Measurements from ENCODE around the gene C9orf40. TPM values are rescaled to one million over a fixed set of nuclear protein-coding genes. Genes with fewer than 3 reads are reported as not detected.
A peak's percentile ranks its signal among the peaks of the same experiment; 100 is the strongest.

C9orf40 gene, protein sequence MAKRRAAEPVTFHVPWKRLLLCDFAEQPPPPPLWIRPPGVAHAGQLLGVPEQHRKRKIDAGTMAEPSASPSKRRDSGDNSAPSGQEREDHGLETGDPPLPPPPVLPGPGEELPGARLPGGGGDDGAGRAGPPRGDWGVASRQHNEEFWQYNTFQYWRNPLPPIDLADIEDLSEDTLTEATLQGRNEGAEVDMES
- total RNA-seq = 1 to 10 TPM; 4.2 to 5.9 (median 5.2) TPM

DNA sequence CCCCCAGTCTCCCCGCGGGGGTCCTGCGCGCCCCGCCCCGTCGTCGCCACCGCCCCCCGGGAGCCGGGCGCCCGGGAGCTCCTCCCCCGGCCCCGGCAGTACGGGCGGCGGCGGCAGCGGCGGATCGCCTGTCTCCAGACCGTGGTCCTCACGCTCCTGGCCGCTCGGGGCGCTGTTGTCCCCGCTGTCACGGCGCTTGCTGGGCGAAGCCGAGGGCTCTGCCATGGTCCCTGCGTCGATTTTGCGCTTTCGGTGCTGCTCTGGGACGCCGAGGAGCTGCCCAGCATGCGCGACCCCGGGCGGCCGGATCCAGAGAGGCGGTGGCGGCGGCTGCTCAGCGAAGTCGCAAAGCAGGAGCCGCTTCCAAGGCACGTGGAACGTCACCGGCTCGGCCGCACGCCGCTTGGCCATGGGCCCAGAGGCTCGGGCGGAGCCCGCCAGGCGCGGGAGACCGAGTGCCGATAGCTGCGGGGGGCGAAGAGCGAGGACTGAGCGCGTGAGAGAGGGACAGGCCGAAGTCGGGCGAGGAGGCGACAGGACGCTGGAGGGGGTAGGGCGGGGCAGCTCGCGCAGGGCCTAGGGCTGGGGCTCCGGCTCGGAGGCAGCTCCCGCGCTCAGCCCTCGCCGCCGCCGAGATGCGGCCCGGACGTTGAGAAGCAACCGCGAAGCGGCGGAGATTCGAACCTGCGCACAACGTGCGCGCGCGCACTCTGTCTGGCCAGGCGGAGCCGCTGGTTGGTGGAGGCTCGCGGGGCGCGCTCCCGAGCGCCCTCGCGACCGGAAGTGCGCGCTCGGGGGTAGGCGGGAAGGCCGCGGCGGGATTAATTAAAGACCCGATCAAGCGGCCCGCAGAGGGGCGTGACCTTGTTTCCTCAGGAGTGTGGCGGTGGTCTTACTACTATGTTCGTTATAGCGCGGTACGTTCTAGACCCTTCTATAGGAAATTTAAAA lies at the start of gene C9orf40:
TSS of gene C9orf40 (minus strand) at position 712 of the 951 bp plus-strand sequence. CDS start at position 411, 301 bp downstream.
- Histone ChIP-seq H3K27ac (peak within 1 kb of the TSS; percentile 95 to 98 (median 98)), H3K27me3 (no peaks in the 10 kb centered on the region), H3K36me3 (no peaks in the 10 kb centered on the region), H3K4me3 (peak within 1 kb of the TSS; percentile 63 to 96 (median 88)), H3K4me1 (peaks cover 0 to 17% (median 0%) of the 10 kb centered on the region in 4 donors), H3K9me3 (no peaks in the 10 kb centered on the region)
- peak; percentile 78 to 84 for DNase-seq (ENCODE audit: low spot score in 2 of 2)
- TF ChIP-seq, protein P1, sequence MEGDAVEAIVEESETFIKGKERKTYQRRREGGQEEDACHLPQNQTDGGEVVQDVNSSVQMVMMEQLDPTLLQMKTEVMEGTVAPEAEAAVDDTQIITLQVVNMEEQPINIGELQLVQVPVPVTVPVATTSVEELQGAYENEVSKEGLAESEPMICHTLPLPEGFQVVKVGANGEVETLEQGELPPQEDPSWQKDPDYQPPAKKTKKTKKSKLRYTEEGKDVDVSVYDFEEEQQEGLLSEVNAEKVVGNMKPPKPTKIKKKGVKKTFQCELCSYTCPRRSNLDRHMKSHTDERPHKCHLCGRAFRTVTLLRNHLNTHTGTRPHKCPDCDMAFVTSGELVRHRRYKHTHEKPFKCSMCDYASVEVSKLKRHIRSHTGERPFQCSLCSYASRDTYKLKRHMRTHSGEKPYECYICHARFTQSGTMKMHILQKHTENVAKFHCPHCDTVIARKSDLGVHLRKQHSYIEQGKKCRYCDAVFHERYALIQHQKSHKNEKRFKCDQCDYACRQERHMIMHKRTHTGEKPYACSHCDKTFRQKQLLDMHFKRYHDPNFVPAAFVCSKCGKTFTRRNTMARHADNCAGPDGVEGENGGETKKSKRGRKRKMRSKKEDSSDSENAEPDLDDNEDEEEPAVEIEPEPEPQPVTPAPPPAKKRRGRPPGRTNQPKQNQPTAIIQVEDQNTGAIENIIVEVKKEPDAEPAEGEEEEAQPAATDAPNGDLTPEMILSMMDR (IDR thresholded peaks at IDR 0.05) = peak; percentile 91 to 94 (median 92)
- TF ChIP-seq EP300 (IDR thresholded peaks at IDR 0.05) = peak in 1 of 2 donors; percentile 54
- TF ChIP-seq POLR2A (IDR thresholded peaks at IDR 0.05) = peak in 1 of 2 donors; percentile 29
- 0 to 1% methylated on average over 39 to 77 of the region's 125 CpGs for WGBS, 2 donors

DNA sequence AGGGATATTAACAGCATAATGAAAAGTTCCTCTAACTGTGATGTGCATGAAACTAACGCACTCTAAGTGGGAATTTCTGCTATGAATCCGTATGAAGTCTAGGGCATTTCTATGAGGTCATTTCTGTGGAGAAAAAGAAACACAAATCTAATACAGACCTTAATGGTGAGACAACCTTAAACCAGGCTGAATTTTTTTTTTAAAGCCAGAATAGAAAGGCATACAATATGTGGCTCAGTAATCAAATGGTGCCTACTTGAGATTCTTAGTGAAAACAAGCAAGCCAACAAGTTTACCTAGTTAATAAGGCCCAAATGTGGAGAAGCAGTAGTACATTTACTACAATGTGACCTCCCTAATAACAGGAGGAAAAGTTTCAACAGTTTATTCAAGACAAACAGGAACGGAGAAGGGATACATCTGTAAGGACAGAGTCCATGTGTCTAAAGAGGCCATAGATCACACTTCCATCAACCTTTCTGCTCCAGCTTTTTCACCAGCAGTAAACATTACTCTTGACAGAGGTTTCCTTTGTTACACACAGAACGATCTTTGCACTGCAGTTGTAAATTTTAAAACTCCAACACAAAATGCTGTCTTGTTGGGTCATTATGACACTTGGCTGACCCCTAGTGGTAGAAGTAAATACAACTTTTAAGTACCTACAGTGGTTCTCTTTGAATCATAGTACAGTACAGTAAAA lies 49.2 kb upstream of the C9orf40 start:
- peak in 1 of 2 donors; percentile 23 for DNase-seq (ENCODE audit: low spot score in 2 of 2)
- no peaks in the 10 kb centered on the region for H3K27me3 ChIP-seq
- H3K27ac ChIP-seq = peak overlapping the region in 1 of 4 donors; percentile 9
- TF ChIP-seq EP300 (IDR thresholded peaks at IDR 0.05) (no peak), POLR2A (IDR thresholded peaks at IDR 0.05) (no peak)
- TF ChIP-seq, protein P1 (IDR thresholded peaks at IDR 0.05) = peak; percentile 62 to 81 (median 74)
- H3K4me3 ChIP-seq = no peak overlapping the region
- peaks cover 0 to 8% (median 0%) of the 10 kb centered on the region in 3 donors for H3K36me3 ChIP-seq
- WGBS, 2 donors = 42 to 43% methylated on average over 4 of the region's 4 CpGs
- H3K9me3 ChIP-seq = no peaks in the 10 kb centered on the region
- H3K4me1 ChIP-seq = peaks cover 0 to 9% (median 0%) of the 10 kb centered on the region in 4 donors

DNA sequence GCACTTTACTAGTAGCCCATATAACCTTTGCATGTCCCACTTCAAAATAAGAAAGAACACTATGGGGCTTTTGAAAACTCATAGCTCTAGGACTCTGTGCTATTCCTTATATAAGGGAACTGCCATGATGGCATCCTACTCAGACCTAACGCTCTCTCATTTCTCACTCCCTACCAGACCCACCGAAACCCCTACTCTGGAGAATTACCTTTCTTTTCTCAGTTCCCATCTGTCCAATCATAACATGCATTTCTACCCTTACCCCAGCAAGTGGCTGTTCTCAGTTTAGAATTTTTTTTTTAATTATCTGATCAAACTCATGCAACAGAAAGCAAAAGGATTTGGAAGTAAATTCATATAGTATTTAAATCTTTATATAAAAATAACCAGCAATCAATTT lies 48.1 kb upstream of the C9orf40 start:
- Histone ChIP-seq H3K27me3 (no peaks in the 10 kb centered on the region), H3K36me3 (peaks cover 0 to 15% (median 0%) of the 10 kb centered on the region in 3 donors), H3K9me3 (no peaks in the 10 kb centered on the region), H3K4me3 (no peak overlapping the region), H3K4me1 (peaks cover 0 to 9% (median 0%) of the 10 kb centered on the region in 4 donors), H3K27ac (no peak overlapping the region)
- 96 to 99% methylated on average over 2 of the region's 2 CpGs for WGBS, 2 donors
- DNase-seq (ENCODE audit: low spot score in 2 of 2) = no peak
- TF ChIP-seq EP300 (IDR thresholded peaks at IDR 0.05) (no peak), POLR2A (IDR thresholded peaks at IDR 0.05) (no peak)
- TF ChIP-seq, protein P1 (IDR thresholded peaks at IDR 0.05) = no peak

DNA sequence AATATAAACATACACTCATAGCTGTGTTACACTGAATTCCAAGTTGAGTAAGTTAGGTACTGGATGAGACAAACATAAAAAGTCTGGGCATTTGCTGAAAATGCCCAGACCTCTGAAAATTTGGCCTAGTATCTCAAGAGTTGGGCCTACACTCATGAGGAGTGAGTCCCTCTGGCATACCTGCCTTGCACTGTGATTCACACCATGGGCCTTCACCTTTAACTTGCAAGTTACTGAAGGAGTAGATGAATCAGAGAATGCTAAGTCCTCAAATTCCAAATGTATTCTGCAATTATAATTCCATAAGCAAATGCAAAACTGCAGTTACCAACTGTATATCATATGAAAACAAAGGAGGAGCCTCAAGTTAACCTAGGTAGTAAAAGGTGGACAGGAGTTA lies 32.3 kb upstream of the C9orf40 start:
- H3K4me3 ChIP-seq = no peak overlapping the region
- TF ChIP-seq EP300 (IDR thresholded peaks at IDR 0.05) (no peak), POLR2A (IDR thresholded peaks at IDR 0.05) (no peak)
- TF ChIP-seq, protein P1 (IDR thresholded peaks at IDR 0.05) = no peak
- no peak for DNase-seq (ENCODE audit: low spot score in 2 of 2)
- H3K4me1 ChIP-seq = no peaks in the 10 kb centered on the region
- peaks cover 0 to 25% (median 0%) of the 10 kb centered on the region in 3 donors for H3K36me3 ChIP-seq
- H3K9me3 ChIP-seq = no peaks in the 10 kb centered on the region
- no peak overlapping the region for H3K27ac ChIP-seq
- no peaks in the 10 kb centered on the region for H3K27me3 ChIP-seq
